Nephron (organoid): ENCODE results near the gene FNTB.

Source experiments
- H3K27ac Mint-ChIP-seq, 3 experiments: 2 replicates each; pipeline ENCODE4 v1.8.0; 2020; ENCODE audit warnings: mixed read lengths in 3 of 3, mild to moderate bottlenecking in 2 of 3, moderate library complexity in 1 of 3
- H3K27me3 Mint-ChIP-seq: 2 replicates; pipeline ENCODE4 v1.8.0; 2021; ENCODE audit warnings: low read depth, mild to moderate bottlenecking, moderate library complexity, mixed read lengths
- H3K36me3 Mint-ChIP-seq: 2 replicates; pipeline ENCODE4 v1.8.0; 2020; ENCODE audit warnings: low read depth, mixed read lengths
- H3K4me1 Mint-ChIP-seq: 2 replicates; pipeline ENCODE4 v1.8.0; 2020; ENCODE audit warnings: mixed read lengths
- H3K4me3 Mint-ChIP-seq, 3 experiments: 2 replicates each; pipeline ENCODE4 v1.8.0; 2020; ENCODE audit warnings: mild to moderate bottlenecking in 3 of 3, mixed read lengths in 3 of 3, moderate library complexity in 2 of 3
- H3K9me3 Mint-ChIP-seq: 2 replicates; pipeline ENCODE4 v1.8.0; 2020; ENCODE audit warnings: mixed read lengths
- CTCF ChIP-seq, 3 experiments: fragments of 200-600 bp; sonication (generic); IDR thresholded peaks; one replicate each; pipeline ENCODE4 v1.5.0; 2021; ENCODE audit warnings: antibody characterized with exemption in 3 of 3; ENCODE audit not compliant: unreplicated experiment in 3 of 3

FNTB gene

GRCh38 chr14:65003394-65003793, 16.7 kb downstream of the FNTB start:
- H3K9me3 Mint-ChIP-seq: no peaks in the 10 kb centered on the region
- peaks cover 55% of the 10 kb centered on the region for H3K4me1 Mint-ChIP-seq

GRCh38 chr14:65006261-65006721, 19.6 kb downstream of the FNTB start:
- Mint-ChIP-seq H3K27me3 (no peaks in the 10 kb centered on the region), H3K9me3 (no peaks in the 10 kb centered on the region), H3K4me3 (no peak overlapping the region), H3K36me3 (peaks cover 32% of the 10 kb centered on the region), H3K27ac (peak overlapping the region; percentile 28 to 86 (median 75)), H3K4me1 (peaks cover 48% of the 10 kb centered on the region)
- no peak for TF ChIP-seq CTCF (IDR thresholded peaks at IDR 0.05; ENCODE audit: unreplicated experiment in 3 of 3)

More at GRCh38 chr14:65003394-65003793, 16.7 kb downstream of the FNTB start:
- TF ChIP-seq CTCF (IDR thresholded peaks at IDR 0.05; ENCODE audit: unreplicated experiment in 3 of 3): no peak
- H3K27ac Mint-ChIP-seq: peak overlapping the region in 2 of 3 experiments; percentile 63 to 71
- no peaks in the 10 kb centered on the region for H3K27me3 Mint-ChIP-seq
- no peak overlapping the region for H3K4me3 Mint-ChIP-seq
- peaks cover 14% of the 10 kb centered on the region for H3K36me3 Mint-ChIP-seq

GRCh38 chr14:65007202-65007601, 20.5 kb downstream of the FNTB start:
- Mint-ChIP-seq H3K27me3 (no peaks in the 10 kb centered on the region), H3K4me1 (peaks cover 44% of the 10 kb centered on the region), H3K9me3 (no peaks in the 10 kb centered on the region), H3K36me3 (peaks cover 33% of the 10 kb centered on the region), H3K4me3 (no peak overlapping the region), H3K27ac (no peak overlapping the region)
- no peak for TF ChIP-seq CTCF (IDR thresholded peaks at IDR 0.05; ENCODE audit: unreplicated experiment in 3 of 3)

GRCh38 chr14:65010211-65010931, 23.7 kb downstream of the FNTB start:
- no peak for TF ChIP-seq CTCF (IDR thresholded peaks at IDR 0.05; ENCODE audit: unreplicated experiment in 3 of 3)

GRCh38 chr14:65011538-65011937, 24.8 kb downstream of the FNTB start:
- Mint-ChIP-seq H3K27me3 (no peaks in the 10 kb centered on the region), H3K27ac (peak overlapping the region in 1 of 3 experiments; percentile 74), H3K36me3 (peaks cover 43% of the 10 kb centered on the region), H3K4me3 (no peak overlapping the region), H3K9me3 (no peaks in the 10 kb centered on the region), H3K4me1 (peaks cover 13% of the 10 kb centered on the region)
- TF ChIP-seq CTCF (IDR thresholded peaks at IDR 0.05; ENCODE audit: unreplicated experiment in 3 of 3): no peak

More at GRCh38 chr14:65010211-65010931, 23.7 kb downstream of the FNTB start:
- H3K27ac Mint-ChIP-seq: no peak overlapping the region
- peaks cover 24% of the 10 kb centered on the region for H3K4me1 Mint-ChIP-seq
- peaks cover 34% of the 10 kb centered on the region for H3K36me3 Mint-ChIP-seq
- H3K27me3 Mint-ChIP-seq: no peaks in the 10 kb centered on the region
- H3K4me3 Mint-ChIP-seq: no peak overlapping the region
- H3K9me3 Mint-ChIP-seq: no peaks in the 10 kb centered on the region

GRCh38 chr14:65012353-65012752, 25.7 kb downstream of the FNTB start:
- H3K4me1 Mint-ChIP-seq: peaks cover 9% of the 10 kb centered on the region
- peaks cover 48% of the 10 kb centered on the region for H3K36me3 Mint-ChIP-seq
- no peaks in the 10 kb centered on the region for H3K27me3 Mint-ChIP-seq
- H3K4me3 Mint-ChIP-seq: no peak overlapping the region
- no peak overlapping the region for H3K27ac Mint-ChIP-seq
- no peak for TF ChIP-seq CTCF (IDR thresholded peaks at IDR 0.05; ENCODE audit: unreplicated experiment in 3 of 3)
- H3K9me3 Mint-ChIP-seq: no peaks in the 10 kb centered on the region
